ENCODE data around the gene TMSB10.

TMSB10 gene

DNA sequence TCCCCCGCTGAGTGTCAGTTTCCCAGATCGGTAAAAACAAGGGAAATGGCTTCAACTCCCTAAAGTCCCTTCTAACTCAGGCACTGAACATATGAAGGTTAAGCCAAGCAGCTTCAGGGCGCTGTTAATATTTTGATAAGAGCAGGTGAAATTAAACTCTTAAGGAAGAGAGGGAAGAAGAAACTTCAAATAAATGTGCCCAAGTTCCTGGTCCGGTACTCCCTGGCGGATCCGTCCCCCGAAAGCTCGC lies 25.1 kb upstream of the TMSB10 start:
- no peak for DNase-seq (ENCODE audit: low read depth)

DNA sequence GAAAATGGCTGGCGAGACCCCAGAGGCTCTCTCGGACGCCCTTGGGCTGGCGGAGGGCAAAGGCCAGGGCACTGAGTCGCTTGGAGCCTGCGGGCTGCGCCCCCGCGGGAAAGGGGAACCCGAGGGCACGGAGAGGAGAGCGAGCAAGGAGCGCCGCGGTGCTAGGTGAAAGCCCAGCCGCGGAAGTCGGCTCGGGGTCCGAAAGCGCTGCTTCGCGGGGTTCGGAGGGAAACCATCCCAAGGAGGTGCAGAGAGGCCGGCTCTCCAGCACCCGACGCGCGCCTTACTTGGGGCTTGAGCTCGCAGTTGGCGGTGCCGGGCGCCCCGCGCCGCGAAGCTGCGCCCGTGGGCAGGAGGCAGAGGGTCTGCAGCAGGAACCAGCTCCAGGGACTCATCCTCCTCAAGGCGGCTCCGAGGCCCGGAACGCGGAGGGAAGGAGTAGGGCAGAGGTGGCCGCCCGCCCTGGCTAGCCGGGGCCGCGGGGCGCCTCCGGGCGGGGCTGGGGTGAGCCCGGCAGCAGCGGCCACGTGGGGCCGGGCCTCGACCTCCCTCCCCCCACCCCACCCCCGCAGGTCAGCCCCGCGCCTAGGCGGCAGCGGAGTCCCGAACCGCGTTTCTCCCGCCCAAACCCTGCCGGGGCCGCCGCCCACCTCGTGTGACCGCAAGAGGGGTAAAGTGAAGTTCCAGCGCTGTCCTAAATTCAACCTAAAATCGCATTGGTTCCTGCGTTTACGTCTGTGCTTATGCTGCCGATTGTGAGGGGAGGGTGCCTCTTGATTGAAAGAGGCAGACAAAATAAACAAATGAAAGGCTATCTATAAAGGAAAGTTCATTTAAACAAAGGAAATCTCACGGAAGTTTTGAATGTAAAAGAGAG lies 24.6 kb upstream of the TMSB10 start, which contains the start of gene TRABD2A:
Gene TRABD2A (minus strand): TSS at position 440 of the 877 bp plus-strand sequence. CDS start 45 bp downstream, at position 395.
- no peak for DNase-seq (ENCODE audit: low read depth)

DNA sequence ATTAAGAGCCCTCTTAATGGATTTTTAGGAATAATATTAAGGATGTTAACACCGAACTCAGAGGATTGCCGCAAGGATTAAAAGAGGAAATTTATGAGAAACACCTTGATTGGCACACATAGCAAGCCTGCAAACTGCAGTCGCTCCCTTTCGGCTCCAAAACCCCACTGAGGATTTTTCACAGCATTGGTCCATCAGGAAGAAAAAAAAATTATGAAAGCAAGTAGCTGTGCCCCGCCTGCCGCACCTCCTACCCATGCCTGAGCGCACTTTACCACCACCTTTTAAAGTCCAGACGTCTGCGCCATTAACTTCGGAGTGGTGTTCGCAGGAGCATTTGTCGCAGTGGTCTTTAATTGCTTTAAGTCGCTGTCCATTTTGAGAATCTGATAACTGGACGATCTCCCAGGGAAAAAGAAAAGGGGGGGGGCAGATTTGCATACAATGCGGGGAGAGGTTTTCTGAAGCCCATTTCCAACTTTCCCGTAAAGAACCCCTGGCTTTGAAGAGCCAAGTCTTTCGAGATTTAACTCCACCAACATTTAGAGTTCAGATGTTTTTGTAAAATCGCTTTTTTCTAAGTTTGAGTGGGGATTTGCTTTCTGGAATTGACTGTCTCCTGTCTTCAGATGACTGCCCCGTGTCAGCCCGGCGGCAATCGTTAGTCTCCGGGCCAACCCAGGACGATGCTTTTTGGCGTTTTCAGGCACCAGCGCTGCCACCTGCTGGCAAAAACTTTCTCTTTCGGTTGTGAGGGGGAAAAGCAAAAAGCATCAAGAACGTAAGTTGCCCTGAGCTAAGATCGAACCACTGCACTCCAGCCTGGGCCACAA lies 23.7 kb upstream of the TMSB10 start:
- DNase-seq (ENCODE audit: low read depth): peak; percentile 83

DNA sequence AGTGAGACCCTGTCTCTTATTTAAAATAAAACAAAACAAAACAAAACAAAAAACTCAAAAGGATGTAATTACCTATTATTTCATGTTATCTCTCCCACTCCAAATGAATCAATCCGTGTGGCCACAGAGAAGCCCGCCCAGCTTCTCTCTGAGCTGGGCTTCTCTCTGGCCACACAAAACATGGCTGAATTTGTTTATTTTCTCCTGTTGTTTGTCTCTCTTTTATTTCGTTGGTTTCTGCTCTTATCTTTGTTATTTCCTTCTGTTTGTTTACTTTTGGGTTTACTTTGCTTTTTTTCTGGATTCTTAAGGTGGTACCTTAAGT lies 23.1 kb upstream of the TMSB10 start:
- DNase-seq (ENCODE audit: low read depth): no peak

DNA sequence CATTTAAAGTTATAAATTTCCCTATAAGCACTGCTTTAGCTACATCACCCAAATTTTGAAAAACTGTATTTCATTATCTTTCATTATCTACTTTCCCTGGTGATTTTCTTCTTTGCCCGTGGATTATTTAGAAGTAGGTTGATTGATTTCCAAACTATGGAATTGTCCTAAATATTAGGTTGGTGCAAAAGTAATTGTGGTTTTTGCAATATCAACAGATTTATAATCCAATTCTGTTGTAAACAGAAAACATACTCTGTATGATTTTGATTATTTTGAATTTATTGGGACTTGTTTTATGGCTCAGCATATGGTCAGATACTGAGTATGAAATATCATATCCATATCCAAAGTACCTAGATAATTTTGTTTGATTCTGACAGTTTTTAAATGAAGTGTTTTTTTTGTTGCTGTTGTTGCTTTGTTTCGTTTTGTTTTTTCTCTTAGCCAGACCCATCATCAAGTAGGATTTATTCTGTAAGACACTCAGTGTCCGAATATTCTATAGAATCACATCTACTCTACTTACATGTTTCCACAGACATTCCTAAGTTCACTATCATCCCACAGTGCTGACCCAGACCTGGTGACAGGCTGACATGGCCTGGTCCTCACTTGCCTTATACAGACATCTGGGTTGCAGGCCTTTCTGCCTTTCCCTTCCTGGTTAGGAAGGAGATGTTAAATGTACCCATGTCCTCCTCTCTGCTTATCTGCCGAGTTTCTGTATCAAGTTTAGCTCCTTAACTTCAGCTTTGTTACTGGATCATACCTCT lies 22.5 kb upstream of the TMSB10 start:
- DNase-seq (ENCODE audit: low read depth): peak; percentile 47

- DNase-seq (ENCODE audit: low read depth): no peak
These were observed 21.0 kb upstream of the TMSB10 start for GRCh38 chr2:84884449-84884848.

- no peak for DNase-seq (ENCODE audit: low read depth)
These were observed 20.3 kb upstream of the TMSB10 start for GRCh38 chr2:84885111-84885510.

GRCh38 chr2:84886791-84887190 lies 18.7 kb upstream of the TMSB10 start:
- DNase-seq (ENCODE audit: low read depth): no peak

DNA sequence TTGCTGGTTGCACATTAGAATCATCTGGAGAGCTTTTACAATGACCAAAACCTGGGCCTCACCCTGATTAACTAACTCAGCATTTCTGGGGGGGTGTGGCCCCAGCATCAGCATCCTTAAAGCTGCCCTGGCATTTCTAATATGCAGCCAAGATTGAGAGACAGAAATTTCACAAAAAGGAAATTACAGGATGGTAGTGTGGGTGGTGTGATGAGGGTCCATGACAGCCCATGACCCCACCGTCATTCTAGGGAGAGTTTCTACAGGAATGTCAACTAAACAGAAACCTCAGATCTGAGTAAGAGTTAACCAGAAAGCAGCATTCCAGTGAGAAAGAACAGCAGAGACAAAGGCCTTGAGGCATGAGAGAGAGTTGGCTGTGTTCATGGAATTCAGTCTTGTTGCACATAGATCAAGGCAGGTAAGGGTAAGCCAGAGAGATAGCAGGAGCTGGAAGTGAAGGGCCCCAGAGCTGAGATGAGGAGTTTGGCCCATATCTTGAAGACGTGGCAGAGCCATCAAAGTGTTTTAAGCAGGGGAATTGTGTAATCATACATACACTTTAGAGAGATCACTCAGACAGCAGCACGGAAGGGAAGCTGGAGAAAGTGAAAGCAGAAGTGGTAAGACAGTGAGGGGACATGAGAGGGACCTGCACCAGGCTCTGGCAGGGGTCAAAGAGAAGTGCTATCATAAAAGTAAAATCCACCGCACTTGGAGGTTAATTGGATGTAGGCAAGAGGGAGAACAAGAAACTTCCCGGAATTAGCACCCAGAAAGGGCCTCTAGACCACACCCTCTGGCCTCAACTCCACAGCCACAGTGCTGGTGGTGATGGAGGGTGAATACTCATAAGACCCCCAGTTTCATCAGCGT lies 16.8 kb upstream of the TMSB10 start:
- peak; percentile 83 for DNase-seq (ENCODE audit: low read depth)

DNA sequence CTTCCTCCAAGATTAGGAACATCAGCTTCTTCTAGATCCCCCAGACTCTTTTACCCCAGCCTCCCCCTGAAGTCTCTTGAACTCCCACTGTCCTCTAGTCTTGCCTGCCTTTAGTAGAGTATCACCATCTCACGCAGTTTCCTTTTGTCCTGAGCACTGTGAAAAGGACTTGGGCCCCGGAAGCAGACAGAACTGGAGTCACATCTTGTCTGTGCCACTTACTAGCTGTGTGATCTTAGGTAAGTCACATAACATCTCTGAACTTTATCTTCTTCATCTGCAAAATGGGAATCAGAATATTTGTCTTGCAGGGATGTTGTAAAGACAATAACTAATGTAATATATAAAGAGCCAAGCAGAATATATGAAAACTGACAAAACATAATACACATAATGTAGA lies 16.1 kb upstream of the TMSB10 start:
- DNase-seq (ENCODE audit: low read depth): no peak

DNA sequence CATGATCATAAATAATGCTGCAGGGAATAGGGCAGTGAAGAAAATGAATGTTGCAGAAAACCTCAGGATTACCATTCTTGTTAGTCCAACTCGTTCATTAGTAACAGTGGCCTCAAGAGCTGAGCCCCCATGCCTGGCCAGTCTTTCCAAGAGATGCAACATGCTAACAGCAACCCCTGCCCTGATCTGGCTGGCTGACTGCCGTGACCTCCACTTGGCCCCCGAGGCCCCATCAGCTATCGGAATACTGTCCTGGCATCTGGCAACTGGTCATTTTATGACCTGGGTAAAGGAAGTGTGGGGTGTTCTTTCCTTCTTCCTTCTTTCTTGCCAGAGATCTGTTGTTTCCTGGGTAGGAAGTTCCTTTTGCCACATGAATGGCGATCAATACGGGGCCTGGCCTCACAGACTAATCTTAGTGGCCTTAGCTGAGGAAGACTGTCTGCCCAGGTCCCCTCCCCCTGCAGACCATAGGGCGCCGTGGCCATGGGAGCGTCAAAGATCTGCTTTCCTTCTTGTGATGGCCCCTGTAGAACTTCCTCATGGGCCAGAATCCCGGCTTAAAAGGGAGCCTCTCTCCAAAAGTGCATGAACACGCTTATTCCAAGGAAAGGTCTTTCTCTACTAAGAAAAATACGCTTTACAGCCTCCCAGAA lies 14.0 kb upstream of the TMSB10 start:
- DNase-seq (ENCODE audit: low read depth): no peak

GRCh38 chr2:84894131-84894586 lies 11.3 kb upstream of the TMSB10 start:
- DNase-seq (ENCODE audit: low read depth): no peak

- peak; percentile 79 for DNase-seq (ENCODE audit: low read depth)
These were observed 10.5 kb upstream of the TMSB10 start for GRCh38 chr2:84894758-84895520.

DNA sequence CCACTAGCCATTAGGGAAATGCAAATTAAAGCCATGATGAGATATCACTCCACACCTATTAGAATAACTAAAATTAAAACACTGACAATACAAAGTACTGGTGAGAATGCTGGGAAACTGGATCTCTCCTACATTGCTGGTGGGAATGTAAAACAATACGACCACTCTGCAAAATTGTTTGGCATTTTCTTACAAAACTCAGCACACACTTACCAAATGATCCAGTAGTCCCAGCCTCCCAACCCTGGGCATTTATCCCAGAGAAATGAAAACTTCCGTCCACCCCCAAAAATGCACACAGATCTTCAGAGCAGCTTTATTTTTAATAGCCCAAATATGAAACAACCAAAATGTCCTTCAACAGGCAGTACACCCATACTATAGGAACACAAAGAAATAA lies 8.9 kb upstream of the TMSB10 start:
- DNase-seq (ENCODE audit: low read depth): no peak

DNA sequence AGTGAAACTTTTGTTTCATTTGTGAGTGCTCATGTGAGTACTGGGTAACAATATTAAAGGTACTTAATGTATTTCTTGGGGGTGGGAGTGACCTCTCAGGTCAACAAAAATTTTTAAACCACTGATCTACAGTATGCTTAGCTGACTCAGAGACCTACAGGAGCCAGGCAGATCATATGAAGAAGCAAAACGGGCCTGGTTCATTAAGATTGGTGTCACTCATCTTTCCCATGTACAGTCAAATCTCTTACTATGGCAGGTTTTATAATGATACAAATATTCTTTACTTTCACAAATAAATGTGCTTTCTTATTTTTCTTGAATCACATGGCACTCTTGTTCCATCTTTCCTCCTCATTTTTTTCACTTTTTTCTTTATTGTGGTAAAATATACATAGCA lies 7.7 kb upstream of the TMSB10 start:
- DNase-seq (ENCODE audit: low read depth): no peak

DNA sequence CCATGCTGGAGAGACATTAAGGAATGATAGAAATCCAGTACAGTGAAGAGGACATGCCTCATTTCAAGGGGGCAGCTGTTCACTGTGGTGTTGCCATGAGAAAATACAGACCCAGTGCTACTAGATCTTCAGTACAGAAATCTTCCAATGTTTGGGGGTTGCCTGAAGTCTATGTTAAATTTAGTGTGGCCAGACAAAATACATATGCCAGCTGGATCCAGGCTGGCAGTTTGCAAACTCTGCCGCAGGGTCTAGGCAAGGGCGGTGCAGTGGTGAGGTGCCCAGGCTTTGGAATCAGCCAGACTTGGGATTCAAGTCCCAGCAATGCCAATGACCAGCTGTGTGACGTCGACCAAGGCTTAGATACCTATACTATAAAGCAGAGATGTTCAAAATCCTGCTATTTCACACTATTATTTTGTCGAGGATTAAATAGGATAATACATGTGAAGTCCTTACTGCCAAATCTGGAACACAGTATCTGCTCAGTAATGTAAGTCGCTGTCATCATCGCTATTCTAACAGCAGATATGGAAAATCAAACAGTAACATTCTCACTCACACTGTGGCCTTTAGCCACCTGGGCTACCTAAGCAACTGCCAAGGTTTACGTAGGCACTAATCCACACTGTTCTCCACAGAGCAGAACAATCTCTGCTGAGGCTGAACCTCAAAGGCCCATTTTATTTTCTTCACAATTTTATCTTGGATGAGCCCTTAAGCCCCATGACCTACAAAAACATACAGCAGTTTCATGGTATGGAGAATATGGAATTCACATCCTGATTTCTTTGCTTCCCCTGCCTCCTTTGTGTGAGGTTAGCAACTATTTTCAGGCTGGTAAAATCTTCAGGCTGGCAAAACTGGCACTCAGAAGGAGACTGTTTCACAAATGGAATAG lies 5.9 kb upstream of the TMSB10 start:
- DNase-seq (ENCODE audit: low read depth): no peak

DNA sequence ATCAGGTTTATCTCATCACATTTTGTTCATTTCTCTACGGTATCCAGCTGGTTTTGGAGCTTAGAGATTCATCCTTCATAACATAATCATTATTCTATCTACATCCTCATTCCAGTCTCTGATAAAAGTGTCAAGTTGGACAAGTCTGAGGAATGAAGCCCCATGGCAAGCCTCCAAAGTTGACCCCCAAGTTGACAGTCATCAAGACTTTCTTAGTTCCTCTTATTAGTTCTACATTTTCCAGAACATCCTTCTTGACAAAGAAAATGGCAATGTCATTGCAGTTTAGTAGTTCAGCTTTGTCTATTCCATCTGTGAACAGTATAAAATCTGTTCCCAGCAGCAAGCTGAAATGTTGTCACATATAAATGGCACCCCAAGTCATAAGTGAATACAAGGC lies 4.5 kb upstream of the TMSB10 start:
- DNase-seq (ENCODE audit: low read depth): no peak

DNA sequence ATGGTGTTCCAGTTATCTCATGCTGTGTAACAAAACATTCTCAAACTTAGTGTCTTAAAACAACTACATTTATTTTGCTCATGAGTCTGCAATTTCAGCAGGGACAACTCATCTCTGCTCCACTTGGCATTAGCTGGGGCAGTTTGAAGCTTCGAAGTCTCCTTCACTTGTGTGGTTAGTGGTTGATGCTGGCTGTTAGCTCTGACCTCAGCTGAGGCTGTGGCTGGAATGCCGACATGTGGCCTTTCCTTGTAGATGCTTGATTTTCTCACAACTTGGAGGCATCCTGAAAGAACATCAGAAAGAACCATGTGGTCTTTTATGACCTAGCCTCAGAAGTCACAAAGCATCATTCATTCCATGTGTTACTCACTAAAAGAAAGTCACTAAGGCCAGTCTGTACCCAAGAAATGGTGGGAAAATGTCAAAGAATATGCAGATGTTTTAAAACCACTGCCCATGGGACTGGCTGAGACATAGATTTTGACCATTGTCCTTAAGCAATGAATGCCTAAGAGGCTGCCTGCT lies 3.8 kb upstream of the TMSB10 start:
- DNase-seq (ENCODE audit: low read depth): peak; percentile 95

DNA sequence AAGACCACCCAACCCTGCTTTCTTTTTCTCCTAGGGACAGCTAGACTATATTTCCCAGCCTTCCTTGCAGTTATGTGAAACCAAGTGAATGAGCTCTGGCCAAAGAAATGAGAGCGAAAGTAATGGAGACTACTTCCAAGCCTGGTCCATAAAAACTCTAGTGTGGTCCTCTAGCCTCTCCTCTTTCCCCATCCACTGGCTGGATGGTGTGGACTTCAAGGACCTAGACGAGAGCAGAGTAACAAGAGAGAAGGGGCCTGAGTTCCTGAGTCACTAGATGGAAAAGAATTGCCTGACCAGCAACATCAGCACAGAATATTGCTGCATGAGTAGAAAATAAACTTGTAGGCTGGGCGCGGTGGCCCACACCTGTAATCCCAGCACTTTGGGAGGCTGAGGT lies 2.9 kb upstream of the TMSB10 start:
- DNase-seq (ENCODE audit: low read depth): no peak
